ENCODE measurements around the gene RNF41.
A peak's percentile ranks its signal among the peaks of the same experiment; 100 is the strongest.
"Not testable (repeated sequence)": the region's sequence is repeated elsewhere in the genome, so short reads cannot be mapped to it uniquely, and the experiment has no call there.

RNF41 gene

DNA sequence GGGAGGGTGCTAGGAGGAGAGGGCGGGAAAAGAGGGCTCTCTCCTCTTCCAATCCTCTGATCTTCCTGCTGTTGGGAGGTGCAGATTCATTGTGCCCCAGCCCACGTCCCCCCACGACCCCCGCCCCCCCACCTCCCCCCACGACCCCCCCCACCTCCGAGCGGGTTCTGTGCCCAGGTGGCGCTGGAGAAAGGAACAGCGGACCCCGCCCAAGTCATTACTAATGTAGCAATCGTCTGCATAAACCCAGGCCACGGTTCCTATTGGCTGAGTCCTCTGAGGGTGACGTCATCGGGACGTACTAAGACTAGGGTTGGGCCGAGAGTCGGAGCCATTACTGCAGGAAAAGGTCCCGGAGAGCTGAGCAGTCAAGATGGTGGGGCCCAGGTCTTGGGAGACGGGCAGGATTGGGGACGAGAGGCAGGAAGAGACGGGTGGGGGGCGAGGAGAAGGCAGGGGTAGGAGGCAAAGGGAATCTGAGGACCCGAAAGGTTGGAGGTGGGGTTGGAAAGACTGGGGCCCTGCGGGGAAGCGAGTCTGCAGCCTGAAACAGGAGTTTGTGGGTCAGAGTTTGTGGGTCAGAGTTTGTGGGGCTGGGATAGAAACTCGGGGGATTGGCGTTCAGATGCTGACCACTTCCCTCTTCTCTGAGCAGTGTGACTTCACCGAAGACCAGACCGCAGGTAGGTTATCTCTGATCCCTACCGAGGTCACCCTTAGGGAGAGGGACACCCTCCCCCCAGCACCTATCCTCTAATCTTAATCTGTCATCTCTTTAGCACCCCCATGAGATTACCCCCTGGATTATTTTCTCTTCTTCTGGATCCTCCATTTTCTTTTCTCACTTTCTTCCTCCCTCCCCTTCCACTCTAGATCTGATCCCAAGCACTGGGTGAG lies 63.4 kb downstream of the RNF41 start, which contains the start of gene MYL6:
MYL6 (plus strand) TSS at position 331 of the 897 bp plus-strand sequence; CDS start at position 374, 43 bp downstream.
- TF ChIP-seq, protein P1, sequence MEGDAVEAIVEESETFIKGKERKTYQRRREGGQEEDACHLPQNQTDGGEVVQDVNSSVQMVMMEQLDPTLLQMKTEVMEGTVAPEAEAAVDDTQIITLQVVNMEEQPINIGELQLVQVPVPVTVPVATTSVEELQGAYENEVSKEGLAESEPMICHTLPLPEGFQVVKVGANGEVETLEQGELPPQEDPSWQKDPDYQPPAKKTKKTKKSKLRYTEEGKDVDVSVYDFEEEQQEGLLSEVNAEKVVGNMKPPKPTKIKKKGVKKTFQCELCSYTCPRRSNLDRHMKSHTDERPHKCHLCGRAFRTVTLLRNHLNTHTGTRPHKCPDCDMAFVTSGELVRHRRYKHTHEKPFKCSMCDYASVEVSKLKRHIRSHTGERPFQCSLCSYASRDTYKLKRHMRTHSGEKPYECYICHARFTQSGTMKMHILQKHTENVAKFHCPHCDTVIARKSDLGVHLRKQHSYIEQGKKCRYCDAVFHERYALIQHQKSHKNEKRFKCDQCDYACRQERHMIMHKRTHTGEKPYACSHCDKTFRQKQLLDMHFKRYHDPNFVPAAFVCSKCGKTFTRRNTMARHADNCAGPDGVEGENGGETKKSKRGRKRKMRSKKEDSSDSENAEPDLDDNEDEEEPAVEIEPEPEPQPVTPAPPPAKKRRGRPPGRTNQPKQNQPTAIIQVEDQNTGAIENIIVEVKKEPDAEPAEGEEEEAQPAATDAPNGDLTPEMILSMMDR (IDR thresholded peaks at IDR 0.05; ENCODE audit: insufficient read depth, low read depth, low read length, missing control alignments): no peak
- peak; percentile 98 for DNase-seq (ENCODE audit: low read depth)
- peak within 1 kb of the TSS; percentile 80 for H3K4me3 ChIP-seq (ENCODE audit: low read depth, low read length)

DNA sequence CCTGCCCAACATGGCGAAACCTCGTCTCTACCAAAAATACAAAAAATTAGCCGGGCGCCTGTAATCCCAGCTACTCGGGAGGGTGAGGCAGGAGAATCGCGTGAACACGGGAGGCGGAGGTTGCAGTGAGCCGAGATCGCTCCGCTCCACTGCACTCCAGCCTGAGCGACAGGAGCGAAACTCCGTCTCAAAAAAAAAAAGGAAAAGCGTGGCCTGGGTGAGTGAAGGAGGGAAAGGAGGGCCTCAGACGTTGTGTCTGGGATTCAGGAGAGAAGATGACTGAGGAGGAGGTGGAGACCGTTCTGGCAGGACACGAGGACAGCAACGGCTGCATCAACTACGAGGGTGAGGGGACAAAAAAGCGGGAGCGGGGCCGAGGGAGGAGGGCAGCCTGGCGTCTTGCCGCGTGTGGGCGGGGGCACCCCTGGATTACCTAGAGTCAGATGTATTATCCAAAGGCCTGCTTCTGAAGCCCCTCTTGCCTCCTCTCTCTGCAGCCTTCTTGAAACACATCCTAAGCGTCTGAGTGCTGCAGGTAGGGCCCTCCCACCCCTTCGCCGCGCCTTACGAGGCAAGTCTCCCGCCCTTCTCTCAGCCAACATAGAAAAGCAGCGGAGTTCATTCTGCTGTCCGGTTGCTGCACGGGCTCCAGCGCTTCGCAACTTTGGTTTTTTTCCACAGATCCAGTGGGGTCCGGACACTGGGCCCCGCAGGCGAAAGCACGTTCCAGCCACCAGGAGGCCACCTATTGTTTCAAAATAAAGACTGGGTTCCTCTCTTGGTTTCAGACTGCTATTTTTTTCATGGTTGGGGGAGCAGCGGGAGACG lies 64.3 kb downstream of the RNF41 start:
- peak overlapping the region; percentile 80 for H3K4me3 ChIP-seq (ENCODE audit: low read depth, low read length)
- peak; percentile 86 for DNase-seq (ENCODE audit: low read depth)
- TF ChIP-seq, protein P1 (IDR thresholded peaks at IDR 0.05; ENCODE audit: insufficient read depth, low read depth, low read length, missing control alignments): peak; percentile 62

DNA sequence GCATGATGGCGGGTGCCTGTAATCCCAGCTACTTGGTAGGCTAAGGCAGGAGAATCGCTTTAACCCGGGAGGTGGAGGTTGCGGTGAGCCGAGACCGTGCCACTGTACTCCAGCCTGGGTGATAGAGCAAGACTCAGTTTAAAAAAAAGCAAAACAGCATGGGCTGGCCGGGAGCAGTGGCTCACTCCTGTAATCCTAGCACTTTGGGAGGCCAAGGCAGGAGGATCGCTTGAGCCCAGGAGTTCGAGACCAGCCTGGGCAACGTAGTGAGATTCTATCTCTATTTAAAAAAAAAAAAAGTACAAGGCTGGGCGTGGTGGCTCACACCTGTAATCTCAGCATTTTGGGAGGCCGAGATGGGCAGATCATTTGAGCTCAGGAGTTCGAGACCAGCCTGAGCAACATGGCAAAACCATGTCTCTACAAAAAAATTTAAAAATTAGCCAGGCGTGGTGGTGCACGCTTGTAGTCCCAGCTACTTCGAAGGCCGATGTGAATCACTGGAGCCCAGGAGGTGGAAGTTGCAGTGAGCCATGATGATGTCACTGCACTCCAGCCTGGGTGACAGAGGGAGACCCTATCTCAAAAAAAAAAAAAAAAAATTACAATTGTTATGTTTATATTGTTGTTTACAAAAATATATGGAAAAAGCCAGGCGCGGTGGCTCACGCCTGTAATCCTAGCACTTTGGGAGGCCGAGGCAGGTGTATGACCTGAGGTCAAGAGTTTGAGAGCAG lies 65.1 kb downstream of the RNF41 start:
- peak overlapping the region; percentile 80 for H3K4me3 ChIP-seq (ENCODE audit: low read depth, low read length)
- not testable (repeated sequence) for DNase-seq (ENCODE audit: low read depth)

GRCh38 chr12:56155256-56155845 lies 66.4 kb downstream of the RNF41 start:
- DNase-seq (ENCODE audit: low read depth): no peak
- no peak overlapping the region for H3K4me3 ChIP-seq (ENCODE audit: low read depth, low read length)
- TF ChIP-seq, protein P1 (IDR thresholded peaks at IDR 0.05; ENCODE audit: insufficient read depth, low read depth, low read length, missing control alignments): no peak

DNA sequence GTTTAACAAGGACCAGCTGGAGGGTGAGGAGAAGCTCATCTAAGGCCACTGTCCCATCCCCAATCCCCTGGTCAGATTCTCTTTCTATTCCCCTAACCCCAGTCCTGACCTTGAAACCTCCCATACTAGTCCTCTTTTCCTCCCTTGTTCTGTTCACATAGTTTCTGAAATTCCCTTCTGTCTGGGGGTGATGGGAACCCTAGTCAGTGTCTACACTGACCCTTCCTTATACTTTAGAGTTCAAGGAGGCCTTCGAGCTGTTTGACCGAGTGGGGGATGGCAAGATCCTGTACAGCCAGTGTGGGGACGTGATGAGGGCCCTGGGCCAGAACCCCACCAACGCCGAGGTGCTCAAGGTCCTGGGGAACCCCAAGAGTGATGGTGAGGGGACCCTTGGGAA lies 66.9 kb downstream of the RNF41 start:
- TF ChIP-seq, protein P1 (IDR thresholded peaks at IDR 0.05; ENCODE audit: insufficient read depth, low read depth, low read length, missing control alignments): no peak
- no peak for DNase-seq (ENCODE audit: low read depth)
- H3K4me3 ChIP-seq (ENCODE audit: low read depth, low read length): no peak overlapping the region

GRCh38 chr12:56154246-56154771 lies 67.4 kb downstream of the RNF41 start:
- DNase-seq (ENCODE audit: low read depth): no peak
- no peak overlapping the region for H3K4me3 ChIP-seq (ENCODE audit: low read depth, low read length)
- TF ChIP-seq, protein P1 (IDR thresholded peaks at IDR 0.05; ENCODE audit: insufficient read depth, low read depth, low read length, missing control alignments): no peak
